Endothelial cell of umbilical vein (primary cell): Measurements from ENCODE around the gene IL24. TPM values are rescaled to one million over a fixed set of nuclear protein-coding genes. Genes with fewer than 3 reads are reported as not detected.

Source experiments
- BruUV-seq: library from RNA; stranded (reverse); fragments of 400-500 nt; replicated peaks from 2 replicates; lab custom pipeline; 2021; lab: Mats Ljungman, UMichigan
- CTCF ChIA-PET: fragments of 300-600, 350-600 bp; sonication (Branson Sonifier 250); formaldehyde crosslinking; loops from one replicate; lab custom pipeline; 2021; ENCODE audit warnings: antibody characterized with exemption, inconsistent platforms; lab: Charles Lee
- POLR2A ChIA-PET: fragments of 300-600, 350-600 bp; sonication (Branson Sonifier 250); formaldehyde crosslinking; loops from one replicate; lab custom pipeline; 2021; ENCODE audit warnings: antibody characterized with exemption, inconsistent platforms; lab: Charles Lee
- DNase-seq: peaks from one replicate; pipeline ENCODE4 v3.0.0-alpha.2; 2011; ENCODE audit warnings: low read depth, low spot score
- FAIRE-seq: peaks from 2 replicates; lab custom pipeline; 2011; peaks lifted over from hg19 to GRCh38; lab: Jason Lieb, UNC
- H2AFZ ChIP-seq: 2 replicates; pipeline ENCODE4 v1.6.0; 2012; ENCODE audit warnings: low read depth, low read length, control low read depth, inconsistent platforms
- H3K27ac ChIP-seq: 2 replicates; pipeline ENCODE4 v1.5.1; 2011; ENCODE audit warnings: low read depth, mild to moderate bottlenecking, control low read depth, low read length, moderate library complexity; ENCODE audit not compliant: insufficient read depth
- H3K27me3 ChIP-seq, 2 experiments: 2 replicates each; pipeline versions ENCODE4 v1.6.0 to v1.6.1; 2011; ENCODE audit warnings: low read length in 2 of 2, mixed read lengths in 1 of 2; ENCODE audit not compliant: control insufficient read depth in 2 of 2, insufficient read depth in 2 of 2
- H3K36me3 ChIP-seq, 2 experiments: 2 replicates in 1 of 2; 3 replicates in 1 of 2; pipeline ENCODE4 v1.5.1; 2011; ENCODE audit warnings: low read length in 2 of 2, mild to moderate bottlenecking in 1 of 2, moderate library complexity in 1 of 2; ENCODE audit not compliant: control insufficient read depth in 2 of 2, insufficient read depth in 2 of 2; ENCODE audit errors: extremely low read depth in 1 of 2
- H3K4me1 ChIP-seq: 3 replicates; pipeline ENCODE4 v1.5.1; 2011; ENCODE audit warnings: mild to moderate bottlenecking, low read length; ENCODE audit not compliant: control insufficient read depth, insufficient read depth; ENCODE audit errors: extremely low read depth
- H3K4me2 ChIP-seq: 2 replicates; pipeline ENCODE4 v1.6.1; 2011; ENCODE audit warnings: low read length, control low read depth, mixed read lengths; ENCODE audit not compliant: insufficient read depth
- H3K4me3 ChIP-seq, 3 experiments: fragments of 200-600 bp in 1 of 3; sonication (generic), shearing (Covaris generic) in 1 of 3; replicated peaks in 1 of 3; 2 replicates each; pipeline ENCODE4 v1.5.1; 2011 to 2016; ENCODE audit warnings: control low read depth in 3 of 3, low read length in 3 of 3, mild to moderate bottlenecking in 2 of 3, inconsistent platforms in 1 of 3, low read depth in 1 of 3, moderate library complexity in 1 of 3; ENCODE audit not compliant: insufficient read depth in 1 of 3
- H3K79me2 ChIP-seq: 2 replicates; pipeline ENCODE4 v1.6.0; 2012; ENCODE audit warnings: low read length, inconsistent platforms; ENCODE audit not compliant: control insufficient read depth, insufficient read depth
- H3K9ac ChIP-seq: replicated peaks from 2 replicates; pipeline ENCODE3; 2011; ENCODE audit warnings: low read length, control low read depth; ENCODE audit not compliant: insufficient read depth; ENCODE audit errors: extremely low read depth
- H3K9me1 ChIP-seq: replicated peaks from 3 replicates; pipeline ENCODE4 v1.6.0; 2011; ENCODE audit warnings: mild to moderate bottlenecking, low read length; ENCODE audit not compliant: control insufficient read depth, insufficient read depth; ENCODE audit errors: extremely low read depth
- H3K9me3 ChIP-seq: replicated peaks from 2 replicates; pipeline ENCODE4 v1.5.1; 2012; ENCODE audit warnings: low read length, inconsistent platforms; ENCODE audit not compliant: control insufficient read depth, insufficient read depth
- H4K20me1 ChIP-seq: replicated peaks from 2 replicates; pipeline ENCODE3; 2011; ENCODE audit warnings: mild to moderate bottlenecking, low read length; ENCODE audit not compliant: control insufficient read depth, insufficient read depth; ENCODE audit errors: extremely low read depth
- EZH2 ChIP-seq: IDR thresholded peaks from 2 replicates; pipeline ENCODE4 v1.6.1; 2012; ENCODE audit warnings: borderline replicate concordance, low read depth, mild to moderate bottlenecking, moderate library complexity, low read length, inconsistent platforms; ENCODE audit not compliant: severe bottlenecking
- FOS ChIP-seq: IDR thresholded peaks from 2 replicates; pipeline ENCODE4 v1.6.1; 2011; ENCODE audit warnings: mild to moderate bottlenecking, low read length, moderate library complexity, borderline replicate concordance; ENCODE audit not compliant: insufficient read depth
- GATA2 ChIP-seq: IDR thresholded peaks from 2 replicates; pipeline ENCODE4 v1.7.0; 2011; ENCODE audit warnings: low read depth, mild to moderate bottlenecking, moderate library complexity, mixed read lengths, low read length; ENCODE audit not compliant: insufficient read length, insufficient read depth
- JUN ChIP-seq: IDR thresholded peaks from 2 replicates; pipeline ENCODE4 v1.6.1; 2011; ENCODE audit warnings: borderline replicate concordance, low read depth; ENCODE audit not compliant: insufficient read length, insufficient read depth
- MYC ChIP-seq: IDR thresholded peaks from one replicate; pipeline ENCODE4 v1.6.1; 2011; ENCODE audit warnings: mild to moderate bottlenecking, low read depth, low read length
- POLR2A ChIP-seq: IDR thresholded peaks from 2 replicates; pipeline ENCODE4 v1.6.1; 2012; ENCODE audit warnings: low read depth, mild to moderate bottlenecking, control low read depth, low read length
- POLR2AphosphoS5 ChIP-seq: IDR thresholded peaks from 2 replicates; pipeline ENCODE4 v1.6.1; 2012; ENCODE audit warnings: low read depth, mild to moderate bottlenecking, control low read depth, low read length, moderate library complexity; ENCODE audit not compliant: insufficient read depth
- dilution Hi-C: fragments of 300-500 bp; cut with MboI; formaldehyde crosslinking; loops from one replicate; pipeline ENCODE4 v1.15.0; 2019; ENCODE audit warnings: low sequenced_read_pairs; ENCODE audit not compliant: extremely low pct_ligation_motif_present
- intact Hi-C: fragments of 100-400 bp; cut with micrococcal nuclease; formaldehyde crosslinking; loops from one replicate; pipeline ENCODE4 v1.10.0; 2022
- polyA plus RNA-seq, 4 experiments: library from polyadenylated mRNA; depleted of rRNA in 3 of 4; stranded (reverse) in 3 of 4; unstranded in 1 of 4; fragments of >200 nt; gene quantifications; 2 replicates each; pipeline versions ENCODE4 v1.2.1 to v1.2.3, GENCODE V29; 2011 to 2012; ENCODE audit warnings: missing spikeins in 1 of 4
- total RNA-seq: library from RNA; stranded (reverse); gene quantifications from 2 replicates; pipeline ENCODE4 v1.2.3, GENCODE V29; 2021
- TF ChIP-seq, protein P1 (sequence below): IDR thresholded peaks from 2 replicates; pipeline ENCODE4 v1.6.1; 2011; ENCODE audit not compliant: insufficient read depth, insufficient read length
- TF ChIP-seq, protein P2 (sequence below), 2 donors: IDR thresholded peaks; 1 replicate in 1 of 2; 2 replicates in 1 of 2; pipeline ENCODE4 v1.5.1; 2011; ENCODE audit warnings: low read length in 2 of 2, mild to moderate bottlenecking in 2 of 2, moderate library complexity in 2 of 2, control low read depth in 1 of 2, inconsistent platforms in 1 of 2, low read depth in 1 of 2; ENCODE audit not compliant: insufficient read depth in 1 of 2; ENCODE audit errors: extremely low read depth in 1 of 2

Gene IL24
- total and polyA plus RNA-seq, 2 donors (not counting 3 experiments of a cell fraction or from before 2014, with no cell fraction given), result not detected

DNA sequence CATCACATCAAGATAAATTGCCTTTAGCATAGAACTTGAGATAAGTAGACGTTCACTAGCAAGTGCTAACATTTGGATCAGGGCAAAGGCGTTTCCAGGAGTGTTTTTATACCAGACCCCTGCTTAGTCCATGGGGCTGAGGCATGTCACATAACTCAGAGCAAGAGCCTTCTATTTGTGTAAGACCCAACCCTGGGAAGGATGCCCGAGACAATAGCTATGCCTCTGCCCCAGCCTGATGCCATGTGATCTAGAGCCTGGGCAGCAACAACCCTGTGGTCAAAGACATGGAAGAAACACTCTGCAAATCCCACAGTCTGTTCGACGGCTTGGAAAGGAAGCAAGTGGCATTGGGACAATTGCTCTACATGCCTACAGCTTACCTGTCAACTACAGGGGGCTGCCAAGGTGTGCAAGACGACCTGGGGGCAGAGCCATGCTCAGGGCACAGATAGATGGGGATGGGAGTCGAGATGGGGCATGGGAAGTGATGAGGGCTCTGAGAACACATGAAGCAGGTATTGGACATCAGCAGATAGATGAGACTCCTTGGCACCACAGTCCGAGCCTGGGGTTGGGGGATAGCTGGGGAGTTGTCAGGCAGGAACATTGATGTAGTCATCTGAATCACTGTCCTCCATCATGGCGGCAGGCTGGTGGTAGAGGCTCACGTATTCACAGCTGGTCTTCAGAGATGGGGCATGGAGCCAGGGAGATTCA, 7.3 kb downstream of the IL24 start:
- POLR2A ChIA-PET, result no interaction called here
- no peaks in the 10 kb centered on the region for H4K20me1 ChIP-seq
- CTCF ChIA-PET, result no interaction called here
- DNase-seq (no peak), FAIRE-seq (no peak)
- H3K4me3 ChIP-seq, result no peak overlapping the region
- no peak overlapping the region for H3K4me2 ChIP-seq
- H3K9me1 ChIP-seq, result no peaks in the 10 kb centered on the region
- no peaks in the 10 kb centered on the region for H3K79me2 ChIP-seq
- intact Hi-C loops (no loop called here), dilution Hi-C loops (no loop called here)
- no peaks in the 10 kb centered on the region for H3K4me1 ChIP-seq
- peaks cover 16 to 17% of the 10 kb centered on the region in 2 experiments for H3K27me3 ChIP-seq
- H3K9me3 ChIP-seq, result no peaks in the 10 kb centered on the region
- TF ChIP-seq JUN (no peak), EZH2 (no peak), POLR2AphosphoS5 (no peak), FOS (no peak), GATA2 (no peak), POLR2A (no peak), MYC (no peak)
- TF ChIP-seq, protein P1, sequence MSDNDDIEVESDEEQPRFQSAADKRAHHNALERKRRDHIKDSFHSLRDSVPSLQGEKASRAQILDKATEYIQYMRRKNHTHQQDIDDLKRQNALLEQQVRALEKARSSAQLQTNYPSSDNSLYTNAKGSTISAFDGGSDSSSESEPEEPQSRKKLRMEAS, result no peak
- TF ChIP-seq, protein P2, sequence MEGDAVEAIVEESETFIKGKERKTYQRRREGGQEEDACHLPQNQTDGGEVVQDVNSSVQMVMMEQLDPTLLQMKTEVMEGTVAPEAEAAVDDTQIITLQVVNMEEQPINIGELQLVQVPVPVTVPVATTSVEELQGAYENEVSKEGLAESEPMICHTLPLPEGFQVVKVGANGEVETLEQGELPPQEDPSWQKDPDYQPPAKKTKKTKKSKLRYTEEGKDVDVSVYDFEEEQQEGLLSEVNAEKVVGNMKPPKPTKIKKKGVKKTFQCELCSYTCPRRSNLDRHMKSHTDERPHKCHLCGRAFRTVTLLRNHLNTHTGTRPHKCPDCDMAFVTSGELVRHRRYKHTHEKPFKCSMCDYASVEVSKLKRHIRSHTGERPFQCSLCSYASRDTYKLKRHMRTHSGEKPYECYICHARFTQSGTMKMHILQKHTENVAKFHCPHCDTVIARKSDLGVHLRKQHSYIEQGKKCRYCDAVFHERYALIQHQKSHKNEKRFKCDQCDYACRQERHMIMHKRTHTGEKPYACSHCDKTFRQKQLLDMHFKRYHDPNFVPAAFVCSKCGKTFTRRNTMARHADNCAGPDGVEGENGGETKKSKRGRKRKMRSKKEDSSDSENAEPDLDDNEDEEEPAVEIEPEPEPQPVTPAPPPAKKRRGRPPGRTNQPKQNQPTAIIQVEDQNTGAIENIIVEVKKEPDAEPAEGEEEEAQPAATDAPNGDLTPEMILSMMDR (IDR thresholded peaks at IDR 0.05; ENCODE audit: extremely low read depth in 1 of 2, insufficient read depth in 1 of 2, low read depth in 1 of 2, low read length in 2 of 2), result no peak
- no TSS peak for BruUV-seq
- no peak overlapping the region for H3K9ac ChIP-seq
- no peaks in the 10 kb centered on the region for H3K36me3 ChIP-seq
- no peak overlapping the region for H2AFZ ChIP-seq
- H3K27ac ChIP-seq, result no peak overlapping the region
